Measurements from ENCODE around the gene SLITRK6.

DNA sequence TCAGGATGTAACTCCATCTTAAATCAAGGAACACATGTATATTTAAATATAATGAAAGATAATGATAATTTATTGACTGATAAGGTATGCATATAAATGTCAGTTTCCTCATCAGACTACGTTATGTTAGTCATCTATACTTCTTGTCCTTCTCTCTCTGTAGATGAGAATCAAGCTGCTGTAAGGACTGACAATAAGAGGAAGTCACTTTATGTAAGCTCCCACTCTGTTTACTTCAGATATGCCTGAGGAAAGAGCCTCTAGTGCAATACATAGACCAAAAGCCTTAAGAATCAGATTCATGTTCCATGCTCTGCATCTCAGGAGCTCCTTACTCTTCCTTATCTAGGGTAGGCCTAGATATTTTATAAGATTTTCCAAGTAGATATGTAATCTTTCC is 9.6 kb upstream of the SLITRK6 start:
- TF ChIP-seq, protein P1, sequence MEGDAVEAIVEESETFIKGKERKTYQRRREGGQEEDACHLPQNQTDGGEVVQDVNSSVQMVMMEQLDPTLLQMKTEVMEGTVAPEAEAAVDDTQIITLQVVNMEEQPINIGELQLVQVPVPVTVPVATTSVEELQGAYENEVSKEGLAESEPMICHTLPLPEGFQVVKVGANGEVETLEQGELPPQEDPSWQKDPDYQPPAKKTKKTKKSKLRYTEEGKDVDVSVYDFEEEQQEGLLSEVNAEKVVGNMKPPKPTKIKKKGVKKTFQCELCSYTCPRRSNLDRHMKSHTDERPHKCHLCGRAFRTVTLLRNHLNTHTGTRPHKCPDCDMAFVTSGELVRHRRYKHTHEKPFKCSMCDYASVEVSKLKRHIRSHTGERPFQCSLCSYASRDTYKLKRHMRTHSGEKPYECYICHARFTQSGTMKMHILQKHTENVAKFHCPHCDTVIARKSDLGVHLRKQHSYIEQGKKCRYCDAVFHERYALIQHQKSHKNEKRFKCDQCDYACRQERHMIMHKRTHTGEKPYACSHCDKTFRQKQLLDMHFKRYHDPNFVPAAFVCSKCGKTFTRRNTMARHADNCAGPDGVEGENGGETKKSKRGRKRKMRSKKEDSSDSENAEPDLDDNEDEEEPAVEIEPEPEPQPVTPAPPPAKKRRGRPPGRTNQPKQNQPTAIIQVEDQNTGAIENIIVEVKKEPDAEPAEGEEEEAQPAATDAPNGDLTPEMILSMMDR (IDR thresholded peaks at IDR 0.05): no peak
- TF ChIP-seq POLR2A (IDR thresholded peaks at IDR 0.05): no peak

Measured in adrenal gland (tissue), 5 donors.